HepG2 (cell line): ENCODE results near the gene LIPT1. TPM values are rescaled to one million over a fixed set of nuclear protein-coding genes. Genes with fewer than 3 reads are reported as not detected.

Source experiments
- ATAD3A ChIP-seq: sonication (generic); formaldehyde crosslinking; IDR thresholded peaks from 2 replicates; pipeline ENCODE4 v1.4.0; 2020; ENCODE audit warnings: missing genetic modification reagents
- ATF7-NPFF ChIP-seq: sonication (generic); formaldehyde crosslinking; IDR thresholded peaks from 2 replicates; pipeline ENCODE4 v1.8.1; 2023; ENCODE audit warnings: mild to moderate bottlenecking, low read depth, missing genetic modification reagents, moderate library complexity
- ELF1 ChIP-seq: sonication (generic); formaldehyde crosslinking; IDR thresholded peaks from 2 replicates; pipeline ENCODE4 v1.4.0; 2020; ENCODE audit warnings: missing genetic modification reagents
- GMEB1 ChIP-seq: sonication (generic); formaldehyde crosslinking; IDR thresholded peaks from 2 replicates; pipeline ENCODE4 v1.5.1; 2020; ENCODE audit warnings: missing genetic modification reagents, mild to moderate bottlenecking, borderline replicate concordance
- NCOR1 ChIP-seq: fragments of 200-600 bp; sonication (generic); IDR thresholded peaks from 2 replicates; pipeline ENCODE4 v1.7.0; 2017; ENCODE audit warnings: antibody characterized with exemption, low read length, borderline replicate concordance
- NFKB2 ChIP-seq: sonication (generic); formaldehyde crosslinking; IDR thresholded peaks from 2 replicates; pipeline ENCODE4 v1.4.0; 2020; ENCODE audit warnings: missing genetic modification reagents, borderline replicate concordance
- RBM39 ChIP-seq: fragments of 200-400 bp; formaldehyde crosslinking; IDR thresholded peaks from one replicate; pipeline ENCODE4 v1.6.1; 2018; ENCODE audit warnings: antibody characterized with exemption, mild to moderate bottlenecking, low read depth, low read length; ENCODE audit not compliant: poor library complexity, severe bottlenecking
- SRSF1 ChIP-seq: fragments of 200-400 bp; formaldehyde crosslinking; optimal IDR thresholded peaks from 2 replicates; pipeline ENCODE3; 2017; ENCODE audit warnings: mild to moderate bottlenecking, low read depth, low read length, moderate library complexity
- ZBTB10 ChIP-seq: sonication (generic); formaldehyde crosslinking; IDR thresholded peaks from 2 replicates; pipeline ENCODE4 v1.4.0; 2020; ENCODE audit warnings: missing genetic modification reagents, borderline replicate concordance
- ZNF33A ChIP-seq: sonication (generic); formaldehyde crosslinking; IDR thresholded peaks from 2 replicates; pipeline ENCODE4 v1.5.1; 2020; ENCODE audit warnings: missing genetic modification reagents, mild to moderate bottlenecking, moderate library complexity, borderline replicate concordance
- polyA plus RNA-seq, 8 experiments: library from polyadenylated mRNA; depleted of rRNA in 3 of 8; stranded (reverse) in 7 of 8; unstranded in 1 of 8; fragments of >200 nt; fragmentation: Illumina TruSeq in 4 of 8; extraction: Trizol in 4 of 8; gene quantifications; 2 replicates each; pipeline versions ENCODE4 v1.2.1 to v1.2.3, GENCODE V29; 2011 to 2016; ENCODE audit warnings: low read depth in 4 of 8, missing spikeins in 1 of 8, mixed read lengths in 1 of 8; ENCODE audit not compliant: insufficient read depth in 1 of 8
- total RNA-seq, 5 experiments: library from RNA; depleted of rRNA; stranded (reverse); fragments of >200 nt; fragmentation: Illumina TruSeq; extraction: Trizol; gene quantifications; 2 replicates each; pipeline ENCODE4 v1.2.3, GENCODE V29; 2016; ENCODE audit warnings: low read depth in 1 of 5
- TF ChIP-seq, protein P1 (sequence below): sonication (generic); formaldehyde crosslinking; IDR thresholded peaks from 2 replicates; pipeline ENCODE4 v1.4.0; 2020; ENCODE audit warnings: missing genetic modification reagents, borderline replicate concordance
- TF ChIP-seq, protein P2 (sequence below): sonication (generic); formaldehyde crosslinking; IDR thresholded peaks from 2 replicates; pipeline ENCODE4 v1.4.0; 2020; ENCODE audit warnings: low read depth, mild to moderate bottlenecking, missing genetic modification reagents
- TF ChIP-seq, protein P3 (sequence below): IDR thresholded peaks from 2 replicates; pipeline ENCODE4 v1.6.1; 2016; ENCODE audit warnings: missing compliant biosample characterization, missing genetic modification reagents, borderline replicate concordance
- TF ChIP-seq, protein P4 (sequence below): sonication (generic); formaldehyde crosslinking; IDR thresholded peaks from 2 replicates; pipeline ENCODE4 v1.4.0; 2020; ENCODE audit warnings: missing genetic modification reagents, mild to moderate bottlenecking, borderline replicate concordance

The LIPT1 gene
- total and polyA plus RNA-seq, 2 of the 13 experiments (the other 11 are each of a cell fraction or from before 2014, with no cell fraction given): 8.0 to 9.6 TPM

GRCh38 chr2:99140860-99141109, 14.0 kb upstream of the LIPT1 start (continued):
- TF ChIP-seq, protein P1, sequence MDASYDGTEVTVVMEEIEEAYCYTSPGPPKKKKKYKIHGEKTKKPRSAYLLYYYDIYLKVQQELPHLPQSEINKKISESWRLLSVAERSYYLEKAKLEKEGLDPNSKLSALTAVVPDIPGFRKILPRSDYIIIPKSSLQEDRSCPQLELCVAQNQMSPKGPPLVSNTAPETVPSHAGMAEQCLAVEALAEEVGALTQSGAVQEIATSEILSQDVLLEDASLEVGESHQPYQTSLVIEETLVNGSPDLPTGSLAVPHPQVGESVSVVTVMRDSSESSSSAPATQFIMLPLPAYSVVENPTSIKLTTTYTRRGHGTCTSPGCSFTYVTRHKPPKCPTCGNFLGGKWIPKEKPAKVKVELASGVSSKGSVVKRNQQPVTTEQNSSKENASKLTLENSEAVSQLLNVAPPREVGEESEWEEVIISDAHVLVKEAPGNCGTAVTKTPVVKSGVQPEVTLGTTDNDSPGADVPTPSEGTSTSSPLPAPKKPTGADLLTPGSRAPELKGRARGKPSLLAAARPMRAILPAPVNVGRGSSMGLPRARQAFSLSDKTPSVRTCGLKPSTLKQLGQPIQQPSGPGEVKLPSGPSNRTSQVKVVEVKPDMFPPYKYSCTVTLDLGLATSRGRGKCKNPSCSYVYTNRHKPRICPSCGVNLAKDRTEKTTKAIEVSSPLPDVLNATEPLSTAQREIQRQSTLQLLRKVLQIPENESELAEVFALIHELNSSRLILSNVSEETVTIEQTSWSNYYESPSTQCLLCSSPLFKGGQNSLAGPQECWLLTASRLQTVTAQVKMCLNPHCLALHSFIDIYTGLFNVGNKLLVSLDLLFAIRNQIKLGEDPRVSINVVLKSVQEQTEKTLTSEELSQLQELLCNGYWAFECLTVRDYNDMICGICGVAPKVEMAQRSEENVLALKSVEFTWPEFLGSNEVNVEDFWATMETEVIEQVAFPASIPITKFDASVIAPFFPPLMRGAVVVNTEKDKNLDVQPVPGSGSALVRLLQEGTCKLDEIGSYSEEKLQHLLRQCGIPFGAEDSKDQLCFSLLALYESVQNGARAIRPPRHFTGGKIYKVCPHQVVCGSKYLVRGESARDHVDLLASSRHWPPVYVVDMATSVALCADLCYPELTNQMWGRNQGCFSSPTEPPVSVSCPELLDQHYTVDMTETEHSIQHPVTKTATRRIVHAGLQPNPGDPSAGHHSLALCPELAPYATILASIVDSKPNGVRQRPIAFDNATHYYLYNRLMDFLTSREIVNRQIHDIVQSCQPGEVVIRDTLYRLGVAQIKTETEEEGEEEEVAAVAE (CRISPR knock-in tag): no peak
- TF ChIP-seq ELF1 (CRISPR knock-in tag) (no peak), SRSF1 (no peak), ZBTB10 (CRISPR knock-in tag) (no peak), RBM39 (no peak), ATAD3A (CRISPR knock-in tag) (no peak), NCOR1 (no peak), GMEB1 (no peak), ZNF33A (CRISPR knock-in tag) (no peak), ATF7-NPFF (CRISPR knock-in tag) (no peak), NFKB2 (CRISPR knock-in tag) (peak; percentile 65; the same call in 1 of the 2 replicates)
- TF ChIP-seq, protein P2, sequence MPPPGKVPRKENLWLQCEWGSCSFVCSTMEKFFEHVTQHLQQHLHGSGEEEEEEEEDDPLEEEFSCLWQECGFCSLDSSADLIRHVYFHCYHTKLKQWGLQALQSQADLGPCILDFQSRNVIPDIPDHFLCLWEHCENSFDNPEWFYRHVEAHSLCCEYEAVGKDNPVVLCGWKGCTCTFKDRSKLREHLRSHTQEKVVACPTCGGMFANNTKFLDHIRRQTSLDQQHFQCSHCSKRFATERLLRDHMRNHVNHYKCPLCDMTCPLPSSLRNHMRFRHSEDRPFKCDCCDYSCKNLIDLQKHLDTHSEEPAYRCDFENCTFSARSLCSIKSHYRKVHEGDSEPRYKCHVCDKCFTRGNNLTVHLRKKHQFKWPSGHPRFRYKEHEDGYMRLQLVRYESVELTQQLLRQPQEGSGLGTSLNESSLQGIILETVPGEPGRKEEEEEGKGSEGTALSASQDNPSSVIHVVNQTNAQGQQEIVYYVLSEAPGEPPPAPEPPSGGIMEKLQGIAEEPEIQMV (CRISPR knock-in tag): no peak; the same call in 1 of the 2 replicates
- TF ChIP-seq, protein P3, sequence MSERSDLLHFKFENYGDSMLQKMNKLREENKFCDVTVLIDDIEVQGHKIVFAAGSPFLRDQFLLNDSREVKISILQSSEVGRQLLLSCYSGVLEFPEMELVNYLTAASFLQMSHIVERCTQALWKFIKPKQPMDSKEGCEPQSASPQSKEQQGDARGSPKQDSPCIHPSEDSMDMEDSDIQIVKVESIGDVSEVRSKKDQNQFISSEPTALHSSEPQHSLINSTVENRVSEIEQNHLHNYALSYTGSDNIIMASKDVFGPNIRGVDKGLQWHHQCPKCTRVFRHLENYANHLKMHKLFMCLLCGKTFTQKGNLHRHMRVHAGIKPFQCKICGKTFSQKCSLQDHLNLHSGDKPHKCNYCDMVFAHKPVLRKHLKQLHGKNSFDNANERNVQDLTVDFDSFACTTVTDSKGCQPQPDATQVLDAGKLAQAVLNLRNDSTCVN: no peak
- TF ChIP-seq, protein P4, sequence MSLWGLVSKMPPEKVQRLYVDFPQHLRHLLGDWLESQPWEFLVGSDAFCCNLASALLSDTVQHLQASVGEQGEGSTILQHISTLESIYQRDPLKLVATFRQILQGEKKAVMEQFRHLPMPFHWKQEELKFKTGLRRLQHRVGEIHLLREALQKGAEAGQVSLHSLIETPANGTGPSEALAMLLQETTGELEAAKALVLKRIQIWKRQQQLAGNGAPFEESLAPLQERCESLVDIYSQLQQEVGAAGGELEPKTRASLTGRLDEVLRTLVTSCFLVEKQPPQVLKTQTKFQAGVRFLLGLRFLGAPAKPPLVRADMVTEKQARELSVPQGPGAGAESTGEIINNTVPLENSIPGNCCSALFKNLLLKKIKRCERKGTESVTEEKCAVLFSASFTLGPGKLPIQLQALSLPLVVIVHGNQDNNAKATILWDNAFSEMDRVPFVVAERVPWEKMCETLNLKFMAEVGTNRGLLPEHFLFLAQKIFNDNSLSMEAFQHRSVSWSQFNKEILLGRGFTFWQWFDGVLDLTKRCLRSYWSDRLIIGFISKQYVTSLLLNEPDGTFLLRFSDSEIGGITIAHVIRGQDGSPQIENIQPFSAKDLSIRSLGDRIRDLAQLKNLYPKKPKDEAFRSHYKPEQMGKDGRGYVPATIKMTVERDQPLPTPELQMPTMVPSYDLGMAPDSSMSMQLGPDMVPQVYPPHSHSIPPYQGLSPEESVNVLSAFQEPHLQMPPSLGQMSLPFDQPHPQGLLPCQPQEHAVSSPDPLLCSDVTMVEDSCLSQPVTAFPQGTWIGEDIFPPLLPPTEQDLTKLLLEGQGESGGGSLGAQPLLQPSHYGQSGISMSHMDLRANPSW (CRISPR knock-in tag): no peak
